K562 (cell line): ENCODE results near the gene ENTREP3. TPM values are rescaled to one million over a fixed set of nuclear protein-coding genes. Genes with fewer than 3 reads are reported as not detected.

Experiments used
- CBX5 ChIP-seq: IDR thresholded peaks from 2 replicates; pipeline ENCODE4 v1.6.1; 2014; ENCODE audit warnings: low read depth, borderline replicate concordance
- CXXC5 ChIP-seq: fragments of 250-450 bp; sonication (Bioruptor Pico); IDR thresholded peaks from 2 replicates; pipeline ENCODE4 v1.8.0; 2022; ENCODE audit warnings: inconsistent platforms, mild to moderate bottlenecking, moderate library complexity
- E2F4 ChIP-seq: sonication (generic); formaldehyde crosslinking; IDR thresholded peaks from 2 replicates; pipeline ENCODE4 v1.8.0; 2022; ENCODE audit warnings: mild to moderate bottlenecking, low read depth, missing genetic modification reagents
- EWSR1 ChIP-seq: fragments of 450-650 bp; IDR thresholded peaks from 2 replicates; pipeline ENCODE4 v1.6.1; 2018; ENCODE audit warnings: borderline replicate concordance, mild to moderate bottlenecking, low read depth, moderate library complexity; ENCODE audit not compliant: partially characterized antibody
- HDGF ChIP-seq: fragments of 450-650 bp; IDR thresholded peaks from 2 replicates; pipeline ENCODE4 v1.6.1; 2016
- HES1 ChIP-seq: fragments of 450-650 bp; IDR thresholded peaks from 2 replicates; pipeline ENCODE4 v1.6.1; 2016; ENCODE audit warnings: low read depth, mild to moderate bottlenecking, moderate library complexity
- HNRNPK ChIP-seq: fragments of 200-400 bp; formaldehyde crosslinking; IDR thresholded peaks from one replicate; pipeline ENCODE4 v1.6.1; 2018; ENCODE audit warnings: mild to moderate bottlenecking, low read depth, low read length; ENCODE audit not compliant: poor library complexity, severe bottlenecking
- ILF3 ChIP-seq: fragments of 450-650 bp; IDR thresholded peaks from 2 replicates; pipeline ENCODE4 v1.6.1; 2018; ENCODE audit warnings: antibody characterized with exemption, mild to moderate bottlenecking, moderate library complexity, borderline replicate concordance
- KDM1A ChIP-seq, 2 experiments: fragments of 450-650 bp; IDR thresholded peaks; 2 replicates each; pipeline ENCODE4 v1.6.1; 2016; ENCODE audit warnings: mild to moderate bottlenecking in 2 of 2
- KDM4B ChIP-seq, 2 experiments: fragments of 450-650 bp in 1 of 2; sonication (generic) in 1 of 2; IDR thresholded peaks; 2 replicates each; pipeline ENCODE4 v1.6.1; 2016 to 2017; ENCODE audit warnings: borderline replicate concordance in 2 of 2, antibody characterized with exemption in 1 of 2, low read depth in 1 of 2, mild to moderate bottlenecking in 1 of 2
- MBD2 ChIP-seq: sonication (generic); IDR thresholded peaks from 2 replicates; pipeline ENCODE4 v1.6.1; 2016; ENCODE audit warnings: low read depth, borderline replicate concordance
- NR4A1 ChIP-seq, 2 experiments: fragments of 250-450 bp in 1 of 2; fragments of 450-650 bp in 1 of 2; sonication (Bioruptor Pico) in 1 of 2; IDR thresholded peaks; 2 replicates each; pipeline versions ENCODE4 v1.4.0 to v1.6.1; 2016 to 2020; ENCODE audit warnings: mild to moderate bottlenecking in 2 of 2, missing compliant biosample characterization in 1 of 2, missing genetic modification characterization in 1 of 2, moderate library complexity in 1 of 2
- PCBP1 ChIP-seq: fragments of 200-400 bp; formaldehyde crosslinking; IDR thresholded peaks from 2 replicates; pipeline ENCODE4 v1.6.1; 2018; ENCODE audit warnings: mild to moderate bottlenecking, low read depth, low read length; ENCODE audit not compliant: poor library complexity, severe bottlenecking
- POLR2G ChIP-seq: fragments of 200-400 bp; formaldehyde crosslinking; IDR thresholded peaks from 2 replicates; pipeline ENCODE4 v1.6.1; 2017; ENCODE audit warnings: low read depth, mild to moderate bottlenecking, antibody characterized with exemption, low read length, moderate library complexity
- SIRT6 ChIP-seq: IDR thresholded peaks from one replicate; pipeline ENCODE4 v1.6.1; 2012; ENCODE audit warnings: low read depth, mild to moderate bottlenecking, control low read depth, inconsistent platforms, low read length, moderate library complexity
- SMARCA4 ChIP-seq: fragments of 450-650 bp; IDR thresholded peaks from 2 replicates; pipeline ENCODE4 v1.6.1; 2016
- SREBF2 ChIP-seq: sonication (generic); formaldehyde crosslinking; IDR thresholded peaks from 2 replicates; pipeline ENCODE4 v1.4.0; 2020; ENCODE audit warnings: mild to moderate bottlenecking, missing genetic modification reagents
- SRSF3 ChIP-seq: fragments of 200-400 bp; formaldehyde crosslinking; IDR thresholded peaks from 2 replicates; pipeline ENCODE4 v1.6.1; 2016; ENCODE audit warnings: mild to moderate bottlenecking, low read length, moderate library complexity; ENCODE audit not compliant: insufficient read depth
- SRSF7 ChIP-seq: fragments of 200-400 bp; formaldehyde crosslinking; optimal IDR thresholded peaks from 2 replicates; pipeline ENCODE3; 2017; ENCODE audit warnings: mild to moderate bottlenecking, low read depth, low read length
- SRSF9 ChIP-seq: fragments of 200-400 bp; formaldehyde crosslinking; IDR thresholded peaks from 2 replicates; pipeline ENCODE4 v1.6.1; 2017; ENCODE audit warnings: low read depth, low read length, borderline replicate concordance
- ZNF121 ChIP-seq: sonication (generic); formaldehyde crosslinking; conservative IDR thresholded peaks from 2 replicates; pipeline ENCODE4 v1.8.0; 2022; ENCODE audit warnings: missing genetic modification reagents
- ZNF263 ChIP-seq: sonication (generic); formaldehyde crosslinking; IDR thresholded peaks from 2 replicates; pipeline ENCODE4 v1.8.0; 2022; ENCODE audit warnings: mild to moderate bottlenecking, missing genetic modification reagents, borderline replicate concordance
- ZNF274 ChIP-seq: IDR thresholded peaks from 2 replicates; pipeline ENCODE4 v1.6.1; 2011; ENCODE audit warnings: low read depth, mild to moderate bottlenecking, low read length, moderate library complexity, borderline replicate concordance
- ZNF3 ChIP-seq: fragments of 250-450 bp; sonication (Bioruptor Pico); IDR thresholded peaks from 2 replicates; pipeline ENCODE4 v1.5.0; 2021; ENCODE audit warnings: mild to moderate bottlenecking, moderate library complexity
- ZNF324 ChIP-seq: fragments of 250-450 bp; sonication (Bioruptor Pico); IDR thresholded peaks from 2 replicates; pipeline ENCODE4 v1.4.0; 2020; ENCODE audit warnings: mild to moderate bottlenecking
- ZNF449 ChIP-seq: fragments of 250-450 bp; sonication (Bioruptor Pico); IDR thresholded peaks from 2 replicates; pipeline ENCODE4 v1.8.0; 2022; ENCODE audit warnings: moderate library complexity, mild to moderate bottlenecking, inconsistent platforms
- ZNF77 ChIP-seq: fragments of 250-450 bp; sonication (Bioruptor Pico); IDR thresholded peaks from 2 replicates; pipeline ENCODE4 v1.5.0; 2020
- polyA plus RNA-seq, 8 experiments: library from polyadenylated mRNA; depleted of rRNA in 4 of 8; stranded (reverse) in 5 of 8; unstranded in 3 of 8; fragments of >200 nt; fragmentation: Nextera tagmentation in 2 of 8; fragmentation: Illumina TruSeq in 1 of 8; extraction: Ambion mirVana in 2 of 8; extraction: Trizol in 1 of 8; gene quantifications; 2 replicates each; pipeline versions ENCODE4 v1.2.1 to v1.2.3, GENCODE V29; 2011 to 2014; ENCODE audit warnings: inconsistent platforms in 1 of 8, missing spikeins in 1 of 8
- total RNA-seq, 7 experiments: library from RNA; depleted of rRNA in 6 of 7; stranded (reverse); fragments of >200 nt in 6 of 7; fragmentation: Illumina TruSeq in 2 of 7; extraction: Trizol in 2 of 7; gene quantifications; 2 replicates each; pipeline versions ENCODE4 v1.2.1 to v1.2.3, GENCODE V29; 2011 to 2021; ENCODE audit warnings: low replicate concordance in 1 of 7

Gene ENTREP3
- total and polyA plus RNA-seq, 9 of the 15 experiments (the other 6 are each of a cell fraction or from before 2014, with no cell fraction given), result 1.9 to 41.8 (median 5.9) TPM

- TF ChIP-seq SRSF9, result no peak
- TF ChIP-seq SREBF2 (CRISPR knock-in tag), result no peak
- TF ChIP-seq NR4A1 (CRISPR knock-in tag; IDR thresholded peaks at IDR 0.05), result 0 out of 2 replicates have a peak, but pooled peaks have one; percentile 29
- no peak for TF ChIP-seq NR4A1 (tag; IDR thresholded peaks at IDR 0.05)
- no peak for TF ChIP-seq ZNF324 (CRISPR knock-in tag)
- TF ChIP-seq ZNF263 (CRISPR knock-in tag), result no peak; the same call in 1 of the 2 replicates
- TF ChIP-seq PCBP1, result peak; percentile 94
- no peak for TF ChIP-seq E2F4 (CRISPR knock-in tag)
- TF ChIP-seq ZNF274, result no peak
- peak; percentile 76 for TF ChIP-seq MBD2
- TF ChIP-seq ZNF121, result no peak
- TF ChIP-seq HDGF, result no peak
- no peak for TF ChIP-seq HES1
- peak; percentile 88 for TF ChIP-seq POLR2G
- peak in 1 of 2 experiments; percentile 92; a peak in 1 of 4 replicates for TF ChIP-seq KDM1A (IDR thresholded peaks at IDR 0.05)
- peak in 1 of 2 experiments; percentile 74; a peak in 1 of 4 replicates for TF ChIP-seq KDM4B (IDR thresholded peaks at IDR 0.05; ENCODE audit: borderline replicate concordance in 2 of 2, low read depth in 1 of 2)
- TF ChIP-seq SRSF3, result no peak
- TF ChIP-seq HNRNPK, result no peak
- no peak for TF ChIP-seq CBX5
- TF ChIP-seq SRSF7, result no peak
- no peak for TF ChIP-seq ZNF77
- TF ChIP-seq SMARCA4, result no peak
- TF ChIP-seq ILF3, result no peak
- no peak for TF ChIP-seq SIRT6
- TF ChIP-seq CXXC5 (CRISPR knock-in tag), result peak; percentile 84
- TF ChIP-seq ZNF3 (CRISPR knock-in tag), result no peak
- no peak for TF ChIP-seq ZNF449 (CRISPR knock-in tag)
- no peak for TF ChIP-seq EWSR1
Observed at GRCh38 chr1:155255243-155256007, at the start of gene ENTREP3 (continued).
